HG03558 (cell line): ENCODE data around the gene GATAD2B.
"Not testable (repeated sequence)": the region's sequence is repeated elsewhere in the genome, so short reads cannot be mapped to it uniquely, and the experiment has no call there.

Source experiments
- ATAC-seq: cut with Tn5 transposase; IDR thresholded peaks from one replicate; pipeline ENCODE4 v1.9.1; 2021; ENCODE audit warnings: moderate number of reproducible peaks; ENCODE audit not compliant: unreplicated experiment; ENCODE audit errors: extremely low read depth

The GATAD2B gene

DNA sequence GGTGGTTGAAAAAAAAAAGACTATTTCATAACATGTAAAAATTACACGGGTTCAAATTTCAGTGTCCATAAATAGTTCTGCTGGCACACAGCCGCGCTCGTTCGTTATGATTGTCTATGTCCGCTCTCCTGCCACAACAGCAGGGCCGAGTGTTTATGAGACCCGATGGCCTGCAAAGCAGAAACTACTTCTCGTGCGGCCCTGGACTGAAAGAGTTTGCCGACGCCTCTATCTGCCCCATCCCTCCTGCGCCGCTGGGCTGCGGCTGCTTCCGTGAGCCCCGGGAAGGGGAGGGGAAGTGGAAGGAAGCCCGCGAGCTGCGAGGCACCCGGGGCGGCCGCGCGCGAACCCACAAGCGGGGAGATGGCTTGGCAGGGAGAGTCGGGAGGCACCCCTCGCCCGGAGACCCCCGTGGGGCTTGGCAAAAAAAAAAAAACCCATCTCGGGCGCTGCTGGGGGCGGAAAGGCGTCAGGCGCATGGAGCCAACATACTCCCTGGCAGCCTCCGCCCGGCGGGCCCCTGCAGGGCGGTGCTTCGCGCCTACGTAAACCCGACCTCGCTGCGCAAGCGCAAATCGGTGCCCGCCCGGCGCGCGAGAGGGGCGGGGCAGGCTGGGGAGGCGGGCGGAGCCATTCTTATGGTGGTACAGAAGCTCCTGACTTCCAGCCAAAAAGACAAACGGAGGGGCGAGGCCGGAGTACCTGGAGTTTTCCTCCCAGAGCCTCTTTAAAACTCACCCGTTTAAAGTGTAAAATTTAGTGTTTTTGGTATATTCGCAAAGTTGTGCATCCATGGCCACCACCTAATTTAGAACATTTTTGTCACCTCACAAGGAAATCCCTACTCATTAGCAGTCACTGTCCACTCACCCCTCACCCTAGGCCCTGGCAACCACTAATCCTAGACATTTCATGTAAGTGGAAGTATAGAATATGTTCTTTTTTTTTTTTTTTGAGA, 139.3 kb downstream of the GATAD2B start:
- no peak for ATAC-seq

DNA sequence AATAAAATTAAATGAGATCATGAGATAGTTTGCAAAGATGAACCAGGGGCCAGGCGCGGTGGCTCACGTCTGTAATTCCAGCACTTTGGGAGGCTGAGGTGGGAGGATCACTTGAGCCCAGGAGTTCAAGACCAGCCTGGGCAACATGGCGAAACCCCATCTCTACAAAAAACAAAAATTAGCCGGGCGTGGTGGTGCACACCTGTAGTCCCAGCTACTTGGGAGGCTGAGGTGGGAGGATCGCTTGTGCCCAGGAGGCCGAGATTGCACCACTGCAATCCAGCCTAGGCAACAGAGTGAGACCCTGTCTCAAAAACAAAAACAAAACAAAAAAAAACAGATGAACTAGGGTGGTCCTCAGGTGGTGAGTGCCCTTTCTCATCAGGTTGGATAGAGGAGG, 140.1 kb downstream of the GATAD2B start:
- not testable (repeated sequence) for ATAC-seq

DNA sequence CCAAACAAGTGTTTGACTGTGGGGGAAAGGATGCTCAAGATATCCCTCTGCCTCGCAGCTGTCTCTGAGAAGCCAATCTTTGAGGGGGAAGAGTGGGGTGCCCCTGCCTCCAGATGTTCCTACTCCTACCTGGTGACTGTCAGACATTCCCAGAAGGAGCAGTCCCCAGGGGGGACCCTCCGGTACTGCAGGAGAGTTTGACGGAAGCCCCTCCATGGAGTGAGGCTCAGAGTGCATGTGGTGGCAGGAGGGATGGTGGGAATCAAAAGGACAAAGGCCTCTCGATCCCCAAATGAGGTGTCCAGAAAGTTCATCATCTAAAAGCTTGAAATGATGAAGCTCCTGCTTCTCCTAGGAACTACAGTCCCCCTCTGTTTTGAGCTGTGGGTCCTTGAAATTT, 142.2 kb downstream of the GATAD2B start:
- ATAC-seq, result no peak

DNA sequence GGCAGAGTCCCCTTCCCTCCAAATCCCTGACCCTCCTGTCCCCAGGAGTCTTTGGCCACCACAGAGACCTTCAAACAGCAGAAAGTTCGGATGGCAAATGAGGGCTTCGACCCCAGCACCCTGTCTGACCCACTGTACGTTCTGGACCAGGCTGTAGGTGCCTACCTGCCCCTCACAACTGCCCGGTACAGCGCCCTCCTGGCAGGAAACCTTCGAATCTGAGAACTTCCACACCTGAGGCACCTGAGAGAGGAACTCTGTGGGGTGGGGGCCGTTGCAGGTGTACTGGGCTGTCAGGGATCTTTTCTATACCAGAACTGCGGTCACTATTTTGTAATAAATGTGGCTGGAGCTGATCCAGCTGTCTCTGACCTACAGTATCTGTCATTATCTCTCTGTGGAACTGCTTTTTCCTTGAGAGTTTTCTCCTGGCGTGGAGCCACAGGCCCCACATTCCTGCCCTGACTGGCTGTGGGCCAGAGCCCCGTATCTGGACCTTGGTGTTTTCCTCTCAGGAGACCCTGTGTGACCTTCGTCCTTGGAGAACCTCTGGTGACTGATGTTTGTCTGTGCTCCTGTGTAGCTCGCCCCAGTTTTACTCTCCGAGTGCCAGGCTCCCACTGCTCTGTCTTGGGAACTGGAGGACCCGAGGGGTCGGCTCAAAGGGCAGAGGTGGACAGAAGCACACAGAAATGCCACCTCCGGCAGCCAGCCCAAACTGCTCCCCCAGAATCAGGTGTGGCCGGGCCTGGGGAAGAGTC, 142.8 kb downstream of the GATAD2B start:
- ATAC-seq, result no peak

DNA sequence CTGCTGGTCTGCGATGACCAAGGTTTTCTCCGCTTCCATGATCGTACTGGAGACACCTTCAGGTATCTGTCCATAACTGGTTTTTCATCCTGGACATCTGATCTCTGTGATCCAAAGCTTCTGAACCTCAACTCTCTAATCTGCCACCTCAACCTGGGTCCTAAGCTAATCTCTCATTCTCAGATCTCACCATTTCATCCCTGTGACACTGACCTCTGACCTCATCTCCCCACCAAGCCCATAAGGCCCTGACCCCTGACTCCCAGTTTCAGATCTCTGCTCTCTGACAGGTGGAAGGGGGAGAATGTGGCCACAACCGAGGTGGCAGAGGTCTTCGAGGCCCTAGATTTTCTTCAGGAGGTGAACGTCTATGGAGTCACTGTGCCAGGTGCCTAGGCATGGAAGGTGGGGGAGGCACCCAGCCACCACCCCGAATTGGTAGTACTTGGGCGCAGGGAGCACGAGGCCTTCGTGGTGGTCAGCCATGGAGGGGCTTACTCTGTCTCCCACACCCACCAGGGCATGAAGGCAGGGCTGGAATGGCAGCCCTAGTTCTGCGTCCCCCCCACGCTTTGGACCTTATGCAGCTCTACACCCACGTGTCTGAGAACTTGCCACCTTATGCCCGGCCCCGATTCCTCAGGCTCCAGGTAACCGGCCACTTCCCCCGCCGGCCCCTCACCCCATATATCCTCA, 143.8 kb downstream of the GATAD2B start:
- ATAC-seq, result no peak

DNA sequence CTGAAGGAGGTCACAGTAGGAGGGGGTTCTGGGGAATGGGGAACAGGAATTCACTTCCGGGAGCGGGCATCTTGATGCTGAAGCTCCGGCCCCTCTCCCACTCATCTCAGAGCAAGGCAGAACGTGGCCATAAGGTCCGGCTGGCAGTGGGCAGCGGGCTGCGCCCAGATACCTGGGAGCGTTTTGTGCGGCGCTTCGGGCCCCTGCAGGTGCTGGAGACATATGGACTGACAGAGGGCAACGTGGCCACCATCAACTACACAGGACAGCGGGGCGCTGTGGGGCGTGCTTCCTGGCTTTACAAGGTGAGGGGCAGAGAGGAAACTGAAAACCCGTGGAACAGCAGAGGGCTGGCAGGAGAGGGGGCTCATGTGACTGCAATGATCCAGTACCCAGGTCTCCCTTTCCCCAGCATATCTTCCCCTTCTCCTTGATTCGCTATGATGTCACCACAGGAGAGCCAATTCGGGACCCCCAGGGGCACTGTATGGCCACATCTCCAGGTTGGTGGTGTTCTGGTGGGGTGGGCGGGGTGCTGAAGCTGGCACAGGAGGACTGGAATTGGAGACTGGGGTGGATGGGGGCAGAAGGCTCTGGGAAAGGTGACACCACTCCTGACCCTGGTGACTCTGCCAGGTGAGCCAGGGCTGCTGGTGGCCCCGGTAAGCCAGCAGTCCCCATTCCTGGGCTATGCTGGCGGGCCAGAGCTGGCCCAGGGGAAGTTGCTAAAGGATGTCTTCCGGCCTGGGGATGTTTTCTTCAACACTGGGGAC, 144.5 kb downstream of the GATAD2B start:
- ATAC-seq, result no peak

DNA sequence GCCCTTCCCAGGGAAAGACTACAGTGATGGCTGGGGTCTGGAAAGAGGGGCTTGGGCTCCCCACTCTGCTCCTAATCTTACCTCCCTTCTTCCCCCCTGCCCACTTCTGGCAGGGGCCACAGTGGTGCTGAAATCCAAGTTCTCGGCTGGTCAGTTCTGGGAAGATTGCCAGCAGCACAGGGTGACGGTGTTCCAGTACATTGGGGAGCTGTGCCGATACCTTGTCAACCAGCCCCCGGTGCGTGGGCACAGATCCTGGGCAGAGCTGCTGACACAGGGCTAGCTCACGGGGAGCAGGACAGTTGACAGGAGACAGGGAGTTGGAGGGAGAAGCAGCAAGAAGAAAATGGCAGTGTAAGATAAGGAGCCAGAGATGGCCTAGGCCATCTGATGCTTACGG, 145.1 kb downstream of the GATAD2B start:
- no peak for ATAC-seq

DNA sequence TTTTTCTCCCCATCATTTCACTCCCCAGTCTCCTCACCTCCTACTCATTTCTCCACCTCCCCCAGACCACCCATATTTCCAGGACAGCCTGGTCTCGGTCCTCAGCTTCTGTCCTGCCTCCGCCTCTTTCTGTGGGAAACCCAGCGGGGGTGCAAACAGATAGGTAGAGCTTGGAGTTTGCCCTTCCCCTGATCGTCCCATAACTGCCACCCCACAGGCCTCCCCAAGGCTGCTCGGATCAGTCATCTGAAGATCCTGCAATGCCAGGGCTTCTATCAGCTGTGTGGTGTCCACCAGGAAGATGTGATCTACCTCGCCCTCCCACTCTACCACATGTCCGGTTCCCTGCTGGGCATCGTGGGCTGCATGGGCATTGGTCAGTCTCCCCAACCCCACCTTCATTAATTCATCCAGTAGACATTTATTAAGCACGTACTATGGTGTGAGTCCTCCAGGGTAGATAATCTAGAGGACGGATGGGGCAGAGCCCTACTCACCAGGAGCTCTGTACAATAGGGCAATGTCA, 145.9 kb downstream of the GATAD2B start:
- ATAC-seq, result no peak

DNA sequence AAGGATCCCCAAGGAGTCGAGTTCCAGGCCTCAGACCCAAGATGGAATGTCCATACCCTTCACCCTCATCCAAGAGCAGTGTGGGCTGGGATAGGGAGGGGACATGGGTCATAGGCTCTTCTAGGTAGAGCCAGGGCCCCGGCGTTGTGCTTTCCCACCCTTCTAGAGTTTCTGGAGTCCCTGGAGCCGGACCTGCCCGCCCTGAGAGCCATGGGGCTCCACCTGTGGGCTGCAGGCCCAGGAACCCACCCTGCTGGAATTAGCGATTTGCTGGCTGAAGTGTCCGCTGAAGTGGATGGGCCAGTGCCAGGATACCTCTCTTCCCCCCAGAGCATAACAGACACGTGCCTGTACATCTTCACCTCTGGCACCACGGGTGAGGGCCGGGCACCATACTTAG, 146.4 kb downstream of the GATAD2B start:
- no peak for ATAC-seq

DNA sequence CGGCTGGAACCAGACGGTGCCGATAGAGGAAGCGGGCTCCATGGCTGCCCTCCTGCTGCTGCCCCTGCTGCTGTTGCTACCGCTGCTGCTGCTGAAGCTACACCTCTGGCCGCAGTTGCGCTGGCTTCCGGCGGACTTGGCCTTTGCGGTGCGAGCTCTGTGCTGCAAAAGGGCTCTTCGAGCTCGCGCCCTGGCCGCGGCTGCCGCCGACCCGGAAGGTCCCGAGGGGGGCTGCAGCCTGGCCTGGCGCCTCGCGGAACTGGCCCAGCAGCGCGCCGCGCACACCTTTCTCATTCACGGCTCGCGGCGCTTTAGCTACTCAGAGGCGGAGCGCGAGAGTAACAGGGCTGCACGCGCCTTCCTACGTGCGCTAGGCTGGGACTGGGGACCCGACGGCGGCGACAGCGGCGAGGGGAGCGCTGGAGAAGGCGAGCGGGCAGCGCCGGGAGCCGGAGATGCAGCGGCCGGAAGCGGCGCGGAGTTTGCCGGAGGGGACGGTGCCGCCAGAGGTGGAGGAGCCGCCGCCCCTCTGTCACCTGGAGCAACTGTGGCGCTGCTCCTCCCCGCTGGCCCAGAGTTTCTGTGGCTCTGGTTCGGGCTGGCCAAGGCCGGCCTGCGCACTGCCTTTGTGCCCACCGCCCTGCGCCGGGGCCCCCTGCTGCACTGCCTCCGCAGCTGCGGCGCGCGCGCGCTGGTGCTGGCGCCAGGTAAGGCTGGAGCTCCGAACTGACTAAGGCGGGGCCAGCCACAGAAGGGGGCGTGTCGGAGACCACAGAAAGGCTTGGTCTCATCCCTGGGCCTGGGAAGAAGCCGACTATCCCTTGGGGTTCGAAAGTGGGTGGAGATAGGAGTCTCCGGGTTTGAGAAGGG, 147.1 kb downstream of the GATAD2B start:
- no peak for ATAC-seq

DNA sequence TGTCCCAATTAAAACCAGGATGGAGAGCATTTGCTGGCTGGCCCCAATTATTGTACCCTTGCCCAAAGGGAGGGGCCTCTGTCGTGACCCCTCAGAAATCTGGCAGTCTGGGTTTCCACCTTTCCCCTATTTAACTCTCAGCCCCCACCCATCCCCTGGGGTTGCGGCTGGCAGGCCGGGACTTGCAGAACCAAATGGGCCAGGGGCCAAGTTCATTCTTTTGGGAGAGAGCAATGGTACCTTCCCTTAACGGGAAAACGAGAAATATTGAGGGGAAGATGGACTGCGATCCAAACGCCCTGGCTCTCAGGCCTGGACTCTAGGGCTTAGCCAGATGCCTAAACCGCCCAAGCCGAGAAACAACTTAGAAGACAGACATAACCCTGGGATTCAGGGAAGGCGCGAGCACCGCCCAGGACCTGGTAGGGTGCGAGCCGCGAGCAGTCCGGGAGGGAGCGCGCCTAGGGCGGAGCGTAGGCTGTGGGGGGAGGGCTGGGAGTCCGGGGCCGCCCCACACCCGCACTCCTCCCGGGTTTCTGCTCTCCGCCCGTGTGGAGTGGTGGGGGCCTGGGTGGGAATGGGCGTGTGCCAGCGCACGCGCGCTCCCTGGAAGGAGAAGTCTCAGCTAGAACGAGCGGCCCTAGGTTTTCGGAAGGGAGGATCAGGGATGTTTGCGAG, 147.9 kb downstream of the GATAD2B start, which contains the start of gene SLC27A3:
TSS of gene SLC27A3 (plus strand) at position 628 of the 678 bp plus-strand sequence. CDS start 91 bp downstream, outside the sequence.
- ATAC-seq, result no peak

DNA sequence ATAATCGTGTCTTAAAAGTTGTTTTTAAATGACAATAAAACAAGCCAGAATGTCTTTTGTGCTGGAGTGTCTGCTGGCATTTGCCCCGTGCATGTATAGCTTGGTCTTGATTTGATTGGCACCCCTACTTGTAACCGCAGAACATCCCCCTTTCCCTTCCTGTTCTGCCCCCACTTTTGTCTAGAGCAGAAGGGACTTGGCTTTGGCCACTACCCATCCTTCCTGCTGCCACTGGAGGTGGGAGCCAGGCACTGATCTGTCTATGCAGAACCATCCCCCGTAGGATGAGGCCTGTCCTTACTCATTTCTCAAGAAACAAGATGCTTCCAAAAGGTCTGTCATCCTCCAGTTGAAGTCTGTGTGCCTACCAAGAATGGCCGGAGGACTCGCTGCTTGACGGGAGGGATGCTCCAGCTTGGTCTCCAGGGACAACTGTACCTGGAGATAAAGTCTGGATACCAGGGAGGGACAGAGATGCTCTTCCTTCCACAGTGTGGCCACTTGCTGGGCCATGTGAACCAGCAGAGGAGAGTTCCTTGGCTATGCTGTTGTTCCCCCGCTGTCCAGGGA, 148.7 kb downstream of the GATAD2B start:
- no peak for ATAC-seq

DNA sequence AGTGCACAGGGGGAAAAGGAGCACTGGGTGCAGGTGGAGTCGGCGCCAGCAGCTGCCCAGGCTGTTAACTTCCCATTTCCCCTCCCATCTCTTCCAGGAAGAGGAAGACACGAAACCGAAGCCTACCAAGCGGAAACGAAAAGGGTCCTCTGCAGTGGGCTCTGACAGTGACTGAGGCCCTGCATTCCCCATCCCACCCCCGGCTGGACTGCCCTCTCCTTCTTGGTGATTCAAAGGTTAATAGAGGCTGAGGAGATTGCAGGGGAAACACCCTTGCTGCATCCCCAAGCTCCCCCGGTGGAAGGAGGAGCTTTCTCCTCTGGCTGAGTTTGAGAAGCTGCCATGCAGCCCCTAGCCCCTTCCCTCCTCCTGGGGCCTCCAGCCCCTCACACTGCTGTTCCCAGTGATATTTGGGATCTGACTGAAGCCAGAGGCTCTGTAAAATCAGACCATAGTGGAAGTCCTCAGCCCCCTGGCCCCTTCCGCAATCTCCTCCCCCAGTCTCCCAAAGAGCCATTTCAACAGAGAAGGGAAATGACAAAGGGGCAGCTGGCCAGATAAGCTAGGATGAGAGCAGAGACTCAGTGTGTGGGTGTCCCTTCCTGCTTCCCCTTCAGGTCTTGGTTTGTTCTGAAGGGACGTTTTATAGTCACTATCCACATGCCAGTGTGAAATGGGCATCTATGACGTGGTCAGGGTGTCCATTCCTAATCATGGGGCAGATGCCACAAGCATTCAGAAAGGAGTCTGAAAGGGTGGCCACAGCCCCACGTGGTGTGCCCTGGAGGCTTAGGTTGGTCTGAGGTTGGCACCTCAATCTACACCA, 149.5 kb downstream of the GATAD2B start:
- no peak for ATAC-seq

DNA sequence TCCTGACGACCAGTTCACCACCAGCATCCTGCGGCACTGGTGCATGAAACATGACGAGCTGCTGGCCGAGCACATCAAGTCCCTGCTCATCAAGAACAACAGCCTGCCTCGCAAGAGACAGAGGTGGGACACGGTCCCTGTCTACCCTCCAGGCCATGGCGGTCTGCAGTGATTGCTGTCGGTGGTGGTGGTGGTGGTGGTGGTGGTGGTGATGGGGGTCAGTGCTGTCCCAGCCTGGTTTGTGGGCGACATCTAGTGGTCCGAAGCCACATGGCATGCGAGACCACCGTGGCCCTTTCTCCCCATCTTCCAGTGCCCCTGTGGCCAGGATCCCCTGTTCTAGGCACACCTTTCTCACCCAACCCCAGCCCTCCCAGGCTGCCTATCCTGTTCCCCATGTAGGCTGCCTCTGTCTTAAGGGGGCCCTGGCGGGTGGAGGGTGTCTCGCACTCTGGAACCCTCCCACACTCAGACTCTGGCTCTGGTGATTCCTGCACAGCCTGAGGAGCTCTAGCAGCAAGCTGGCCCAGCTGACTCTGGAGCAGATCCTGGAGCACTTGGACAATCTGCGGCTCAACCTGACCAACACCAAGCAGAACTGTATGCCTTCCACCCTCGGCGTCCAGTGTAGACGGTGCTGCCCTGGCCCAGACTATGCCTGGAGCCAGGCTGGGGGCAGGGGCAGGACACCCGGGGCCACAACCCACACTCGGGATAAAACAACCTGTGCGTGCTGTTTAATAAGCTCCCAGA, 150.8 kb downstream of the GATAD2B start:
- no peak for ATAC-seq

DNA sequence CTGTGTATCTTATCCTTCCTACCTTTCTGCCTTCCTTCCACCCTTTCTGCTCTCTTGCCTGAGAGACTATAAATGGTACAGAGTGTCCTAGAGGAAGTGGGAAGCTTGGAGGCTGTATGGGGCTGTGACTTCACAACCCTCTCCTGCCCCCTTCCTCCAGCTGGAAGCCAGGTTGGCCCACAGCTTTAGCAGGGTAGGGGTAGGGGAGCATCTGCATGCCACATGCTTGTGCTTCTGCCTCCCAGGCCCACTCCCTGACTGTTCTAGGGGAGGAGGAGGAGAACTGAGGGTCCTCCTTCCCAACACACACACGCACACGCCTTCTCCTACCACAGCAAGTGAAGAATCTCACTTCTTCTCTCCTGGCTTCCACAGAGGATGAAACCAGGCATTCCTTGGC, 151.5 kb downstream of the GATAD2B start:
- no peak for ATAC-seq

DNA sequence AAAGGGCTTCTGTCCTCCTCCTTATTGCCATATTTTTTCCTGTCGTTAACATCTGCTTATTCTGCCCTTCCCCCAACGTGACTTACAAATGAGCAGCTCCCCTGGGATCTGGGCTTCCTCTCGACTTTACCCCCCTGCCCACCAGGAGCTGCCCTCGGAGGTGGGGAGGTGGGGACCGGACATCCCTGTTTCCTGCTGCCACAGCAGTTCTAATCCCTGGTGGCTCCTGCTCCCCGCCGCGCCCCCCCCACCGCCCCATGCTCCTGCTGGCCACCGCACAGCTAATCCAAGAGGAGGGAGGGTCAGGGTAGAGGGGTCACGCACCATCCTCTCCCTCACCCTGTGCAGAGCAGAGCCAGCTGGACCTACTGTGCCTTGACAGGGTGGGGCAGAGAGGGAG, 152.0 kb downstream of the GATAD2B start:
- no peak for ATAC-seq
